Mammary epithelial cell (primary cell): ENCODE measurements around the gene CDNF.

Experiments
- CTCF ChIP-seq, 2 donors: IDR thresholded peaks in 1 of 2; conservative IDR thresholded peaks in 1 of 2; 2 replicates each; pipeline ENCODE4 v1.5.1; 2011 to 2012; ENCODE audit warnings: inconsistent platforms in 2 of 2, low read length in 2 of 2, mild to moderate bottlenecking in 2 of 2, control low read depth in 1 of 2, low read depth in 1 of 2; ENCODE audit not compliant: insufficient read depth in 1 of 2; ENCODE audit errors: extremely low read depth in 1 of 2
- EZH2 ChIP-seq: IDR thresholded peaks from 2 replicates; pipeline ENCODE4 v1.6.1; 2012; ENCODE audit warnings: low read length, inconsistent platforms, borderline replicate concordance

- no peak for TF ChIP-seq CTCF (conservative IDR thresholded peaks at IDR 0.05 in 1 of 2, IDR thresholded peaks at IDR 0.05 in 1 of 2; ENCODE audit: extremely low read depth in 1 of 2, insufficient read depth in 1 of 2, low read depth in 1 of 2, low read length in 2 of 2)
- TF ChIP-seq EZH2, result no peak
Measured at GRCh38 chr10:14815681-14816080, 22.2 kb downstream of the CDNF start.
